ENCODE measurements around the gene VIPR1. TPM values are rescaled to one million over a fixed set of nuclear protein-coding genes. Genes with fewer than 3 reads are reported as not detected.

VIPR1 gene
- total RNA-seq, 2 donors from 2014 or later = 31.0 to 48.7 TPM

- no peaks in the 10 kb centered on the region for H3K9me3 ChIP-seq
- ATAC-seq (ENCODE audit: insufficient number of reproducible peaks, low FRiP score, low read depth) (no peak), DNase-seq (ENCODE audit: low spot score) (no peak)
- H3K27ac ChIP-seq = no peak overlapping the region
- H3K4me3 ChIP-seq = no peak overlapping the region
- no peaks in the 10 kb centered on the region for H3K36me3 ChIP-seq
- TF ChIP-seq CTCF (IDR thresholded peaks at IDR 0.05) = no peak
- no peaks in the 10 kb centered on the region for H3K27me3 ChIP-seq (replicated peaks; ENCODE audit: insufficient read depth)
- peaks cover 10 to 16% of the 10 kb centered on the region in 2 donors for H3K4me1 ChIP-seq (ENCODE audit: control insufficient read depth in 1 of 2, low read depth in 2 of 2)
These were observed 1.5 kb downstream of the VIPR1 start for GRCh38 chr3:42503957-42504333.

DNA sequence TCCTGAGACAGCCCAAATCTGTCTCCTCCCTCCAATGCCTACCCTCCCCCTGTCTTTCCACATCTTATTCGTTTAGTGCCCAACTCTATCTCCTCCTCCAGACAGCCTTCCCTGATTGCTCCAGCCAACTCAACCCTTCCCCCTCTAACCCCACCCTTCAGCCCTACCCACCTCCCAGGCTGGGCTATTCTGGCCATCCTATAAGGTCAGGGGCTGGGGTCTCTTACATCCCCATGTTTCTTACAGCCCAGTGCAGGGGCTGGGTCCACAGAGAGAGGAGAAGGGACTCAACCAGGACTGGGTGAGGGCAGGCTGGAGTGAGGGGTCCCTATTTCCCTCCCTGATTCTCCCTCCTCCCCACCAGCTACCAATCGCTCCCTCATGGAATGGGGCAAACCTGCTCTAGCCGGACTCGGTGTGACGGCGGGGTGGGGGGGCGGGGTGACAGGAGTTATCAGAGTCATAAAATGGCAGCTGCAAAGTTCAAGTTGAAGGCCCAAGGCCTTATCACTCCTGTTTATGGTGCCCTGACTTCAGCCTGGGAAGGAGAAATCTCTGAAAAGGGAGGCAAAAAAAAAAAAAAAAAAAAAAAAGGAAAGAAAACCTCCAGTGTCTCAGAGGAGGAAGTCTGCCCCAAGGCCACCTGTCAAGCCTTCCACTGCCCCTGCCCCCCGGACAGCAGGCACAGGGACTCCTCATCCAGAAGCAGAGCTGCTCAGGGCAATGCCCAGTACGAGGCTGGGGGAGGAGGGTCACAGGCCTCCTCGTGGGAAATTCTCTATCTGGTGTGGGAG, 2.1 kb downstream of the VIPR1 start:
- no peak for ATAC-seq (ENCODE audit: insufficient number of reproducible peaks, low FRiP score, low read depth)
- DNase-seq (ENCODE audit: low spot score) = no peak
- Histone ChIP-seq H3K4me1 (ENCODE audit: control insufficient read depth in 1 of 2, low read depth in 2 of 2) (peaks cover 10 to 16% of the 10 kb centered on the region in 2 donors), H3K36me3 (no peaks in the 10 kb centered on the region), H3K9me3 (no peaks in the 10 kb centered on the region), H3K4me3 (no peak overlapping the region), H3K27ac (no peak overlapping the region), H3K27me3 (replicated peaks; ENCODE audit: insufficient read depth) (no peaks in the 10 kb centered on the region)
- no peak for TF ChIP-seq CTCF (IDR thresholded peaks at IDR 0.05)

- H3K36me3 ChIP-seq = no peaks in the 10 kb centered on the region
- H3K4me1 ChIP-seq (ENCODE audit: control insufficient read depth in 1 of 2, low read depth in 2 of 2) = peaks cover 10 to 16% of the 10 kb centered on the region in 2 donors
- H3K27ac ChIP-seq = no peak overlapping the region
- ATAC-seq (ENCODE audit: insufficient number of reproducible peaks, low FRiP score, low read depth) = no peak
- no peak for DNase-seq (ENCODE audit: low spot score)
- no peak overlapping the region for H3K4me3 ChIP-seq
- no peak for TF ChIP-seq CTCF (IDR thresholded peaks at IDR 0.05)
- no peaks in the 10 kb centered on the region for H3K9me3 ChIP-seq
- no peaks in the 10 kb centered on the region for H3K27me3 ChIP-seq (replicated peaks; ENCODE audit: insufficient read depth)
These were observed 2.8 kb downstream of the VIPR1 start for GRCh38 chr3:42505128-42505848.

- H3K4me3 ChIP-seq = no peak overlapping the region
- no peak overlapping the region for H3K27ac ChIP-seq
- H3K36me3 ChIP-seq = no peaks in the 10 kb centered on the region
- H3K4me1 ChIP-seq (ENCODE audit: control insufficient read depth in 1 of 2, low read depth in 2 of 2) = peaks cover 10 to 20% of the 10 kb centered on the region in 2 donors
- no peaks in the 10 kb centered on the region for H3K9me3 ChIP-seq
- H3K27me3 ChIP-seq (replicated peaks; ENCODE audit: insufficient read depth) = no peaks in the 10 kb centered on the region
- ATAC-seq (ENCODE audit: insufficient number of reproducible peaks, low FRiP score, low read depth) (no peak), DNase-seq (ENCODE audit: low spot score) (no peak)
- TF ChIP-seq CTCF (IDR thresholded peaks at IDR 0.05) = no peak
These were observed 3.5 kb downstream of the VIPR1 start for GRCh38 chr3:42505849-42506410.

DNA sequence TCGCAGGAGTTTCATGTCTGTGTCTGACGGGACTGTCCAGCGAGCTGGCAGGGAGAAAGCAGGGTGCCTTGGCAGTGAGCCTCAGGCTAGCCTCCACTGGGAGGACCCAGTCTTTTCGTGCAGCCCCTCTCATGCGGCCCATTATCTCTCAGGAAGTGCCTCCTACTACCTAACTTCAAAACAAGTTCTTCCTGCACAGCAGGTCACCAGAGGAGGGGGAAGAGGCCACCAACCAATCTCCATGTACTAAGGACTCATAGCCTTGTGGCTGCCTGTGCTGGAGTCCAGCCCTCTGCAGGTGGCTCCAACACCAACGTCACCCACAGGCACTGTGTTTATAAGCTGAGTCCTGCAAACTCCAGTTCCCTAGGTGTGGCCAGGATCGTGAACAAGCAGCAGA, 4.8 kb downstream of the VIPR1 start:
- no peaks in the 10 kb centered on the region for H3K36me3 ChIP-seq
- DNase-seq (ENCODE audit: low spot score) (no peak), ATAC-seq (ENCODE audit: insufficient number of reproducible peaks, low FRiP score, low read depth) (no peak)
- no peaks in the 10 kb centered on the region for H3K9me3 ChIP-seq
- H3K4me1 ChIP-seq (ENCODE audit: control insufficient read depth in 1 of 2, low read depth in 2 of 2) = peaks cover under 1 to 22% of the 10 kb centered on the region in 2 donors
- H3K27me3 ChIP-seq (replicated peaks; ENCODE audit: insufficient read depth) = no peaks in the 10 kb centered on the region
- H3K27ac ChIP-seq = no peak overlapping the region
- H3K4me3 ChIP-seq = no peak overlapping the region
- TF ChIP-seq CTCF (IDR thresholded peaks at IDR 0.05) = no peak

All from thoracic aorta (tissue), 2 donors.